Measurements from ENCODE around the gene C2orf78. TPM values are rescaled to one million over a fixed set of nuclear protein-coding genes. Genes with fewer than 3 reads are reported as not detected.

C2orf78 gene
- total and polyA plus RNA-seq, 4 donors: 0.02 TPM; not detected in 3

DNA sequence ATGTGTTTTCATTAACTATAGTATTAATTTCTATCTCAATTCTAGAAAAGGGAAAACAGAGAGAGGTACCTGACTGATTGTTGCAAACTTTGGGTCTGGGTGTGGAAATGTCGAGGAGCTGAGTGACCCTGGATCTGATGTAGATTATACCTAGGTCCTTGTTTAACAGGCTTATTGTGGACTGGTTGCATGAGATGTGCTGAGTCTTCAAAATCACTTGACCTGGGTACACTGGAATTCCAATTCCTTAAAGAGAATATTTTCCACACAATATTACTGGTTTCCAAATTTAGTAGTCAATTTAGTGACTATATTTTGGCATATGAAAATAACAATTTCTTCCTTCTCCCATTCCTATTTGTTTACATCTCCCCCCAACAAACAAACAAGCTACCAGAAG is 17.6 kb upstream of the C2orf78 start:
- H3K4me3 ChIP-seq (ENCODE audit: low read depth in 1 of 3, low read length in 3 of 3): no peak overlapping the region
- H3K36me3 ChIP-seq (ENCODE audit: control insufficient read depth in 4 of 4, insufficient read depth in 3 of 4, low read depth in 1 of 4, low read length in 3 of 4): peaks cover 8 to 53% (median 43%) of the 10 kb centered on the region in 4 donors
- H3K9ac ChIP-seq (ENCODE audit: low read depth in 1 of 2, low read length in 2 of 2): no peak overlapping the region
- no peaks in the 10 kb centered on the region for H3K4me1 ChIP-seq (ENCODE audit: control insufficient read depth in 4 of 4, insufficient read depth in 4 of 4, low read length in 3 of 4)
- no peak for TF ChIP-seq RXRA (IDR thresholded peaks at IDR 0.05)
- no peak for TF ChIP-seq SP1 (IDR thresholded peaks at IDR 0.05)
- TF ChIP-seq TAF1 (conservative IDR thresholded peaks at IDR 0.05): no peak
- TF ChIP-seq, protein P1, sequence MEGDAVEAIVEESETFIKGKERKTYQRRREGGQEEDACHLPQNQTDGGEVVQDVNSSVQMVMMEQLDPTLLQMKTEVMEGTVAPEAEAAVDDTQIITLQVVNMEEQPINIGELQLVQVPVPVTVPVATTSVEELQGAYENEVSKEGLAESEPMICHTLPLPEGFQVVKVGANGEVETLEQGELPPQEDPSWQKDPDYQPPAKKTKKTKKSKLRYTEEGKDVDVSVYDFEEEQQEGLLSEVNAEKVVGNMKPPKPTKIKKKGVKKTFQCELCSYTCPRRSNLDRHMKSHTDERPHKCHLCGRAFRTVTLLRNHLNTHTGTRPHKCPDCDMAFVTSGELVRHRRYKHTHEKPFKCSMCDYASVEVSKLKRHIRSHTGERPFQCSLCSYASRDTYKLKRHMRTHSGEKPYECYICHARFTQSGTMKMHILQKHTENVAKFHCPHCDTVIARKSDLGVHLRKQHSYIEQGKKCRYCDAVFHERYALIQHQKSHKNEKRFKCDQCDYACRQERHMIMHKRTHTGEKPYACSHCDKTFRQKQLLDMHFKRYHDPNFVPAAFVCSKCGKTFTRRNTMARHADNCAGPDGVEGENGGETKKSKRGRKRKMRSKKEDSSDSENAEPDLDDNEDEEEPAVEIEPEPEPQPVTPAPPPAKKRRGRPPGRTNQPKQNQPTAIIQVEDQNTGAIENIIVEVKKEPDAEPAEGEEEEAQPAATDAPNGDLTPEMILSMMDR (IDR thresholded peaks at IDR 0.05; ENCODE audit: low read depth, low read length, missing input control): no peak
- TF ChIP-seq HNF4G (IDR thresholded peaks at IDR 0.05): no peak
- no peak for TF ChIP-seq FOXA1 (IDR thresholded peaks at IDR 0.05)
- TF ChIP-seq RAD21 (IDR thresholded peaks at IDR 0.05): no peak
- TF ChIP-seq, protein P2, sequence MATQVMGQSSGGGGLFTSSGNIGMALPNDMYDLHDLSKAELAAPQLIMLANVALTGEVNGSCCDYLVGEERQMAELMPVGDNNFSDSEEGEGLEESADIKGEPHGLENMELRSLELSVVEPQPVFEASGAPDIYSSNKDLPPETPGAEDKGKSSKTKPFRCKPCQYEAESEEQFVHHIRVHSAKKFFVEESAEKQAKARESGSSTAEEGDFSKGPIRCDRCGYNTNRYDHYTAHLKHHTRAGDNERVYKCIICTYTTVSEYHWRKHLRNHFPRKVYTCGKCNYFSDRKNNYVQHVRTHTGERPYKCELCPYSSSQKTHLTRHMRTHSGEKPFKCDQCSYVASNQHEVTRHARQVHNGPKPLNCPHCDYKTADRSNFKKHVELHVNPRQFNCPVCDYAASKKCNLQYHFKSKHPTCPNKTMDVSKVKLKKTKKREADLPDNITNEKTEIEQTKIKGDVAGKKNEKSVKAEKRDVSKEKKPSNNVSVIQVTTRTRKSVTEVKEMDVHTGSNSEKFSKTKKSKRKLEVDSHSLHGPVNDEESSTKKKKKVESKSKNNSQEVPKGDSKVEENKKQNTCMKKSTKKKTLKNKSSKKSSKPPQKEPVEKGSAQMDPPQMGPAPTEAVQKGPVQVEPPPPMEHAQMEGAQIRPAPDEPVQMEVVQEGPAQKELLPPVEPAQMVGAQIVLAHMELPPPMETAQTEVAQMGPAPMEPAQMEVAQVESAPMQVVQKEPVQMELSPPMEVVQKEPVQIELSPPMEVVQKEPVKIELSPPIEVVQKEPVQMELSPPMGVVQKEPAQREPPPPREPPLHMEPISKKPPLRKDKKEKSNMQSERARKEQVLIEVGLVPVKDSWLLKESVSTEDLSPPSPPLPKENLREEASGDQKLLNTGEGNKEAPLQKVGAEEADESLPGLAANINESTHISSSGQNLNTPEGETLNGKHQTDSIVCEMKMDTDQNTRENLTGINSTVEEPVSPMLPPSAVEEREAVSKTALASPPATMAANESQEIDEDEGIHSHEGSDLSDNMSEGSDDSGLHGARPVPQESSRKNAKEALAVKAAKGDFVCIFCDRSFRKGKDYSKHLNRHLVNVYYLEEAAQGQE (IDR thresholded peaks at IDR 0.05): no peak
- TF ChIP-seq GABPA (IDR thresholded peaks at IDR 0.05 in 1 of 2, conservative IDR thresholded peaks at IDR 0.05 in 1 of 2): no peak
- TF ChIP-seq EGR1 (IDR thresholded peaks at IDR 0.05; ENCODE audit: low read depth in 2 of 2): no peak
- TF ChIP-seq FOXA2 (IDR thresholded peaks at IDR 0.05): no peak
- TF ChIP-seq NR2F2 (IDR thresholded peaks at IDR 0.05): no peak
- TF ChIP-seq, protein P3, sequence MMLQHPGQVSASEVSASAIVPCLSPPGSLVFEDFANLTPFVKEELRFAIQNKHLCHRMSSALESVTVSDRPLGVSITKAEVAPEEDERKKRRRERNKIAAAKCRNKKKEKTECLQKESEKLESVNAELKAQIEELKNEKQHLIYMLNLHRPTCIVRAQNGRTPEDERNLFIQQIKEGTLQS (IDR thresholded peaks at IDR 0.05): no peak
- no peak for TF ChIP-seq YY1 (IDR thresholded peaks at IDR 0.05)
- TF ChIP-seq JUND (IDR thresholded peaks at IDR 0.05): no peak
- TF ChIP-seq, protein P4, sequence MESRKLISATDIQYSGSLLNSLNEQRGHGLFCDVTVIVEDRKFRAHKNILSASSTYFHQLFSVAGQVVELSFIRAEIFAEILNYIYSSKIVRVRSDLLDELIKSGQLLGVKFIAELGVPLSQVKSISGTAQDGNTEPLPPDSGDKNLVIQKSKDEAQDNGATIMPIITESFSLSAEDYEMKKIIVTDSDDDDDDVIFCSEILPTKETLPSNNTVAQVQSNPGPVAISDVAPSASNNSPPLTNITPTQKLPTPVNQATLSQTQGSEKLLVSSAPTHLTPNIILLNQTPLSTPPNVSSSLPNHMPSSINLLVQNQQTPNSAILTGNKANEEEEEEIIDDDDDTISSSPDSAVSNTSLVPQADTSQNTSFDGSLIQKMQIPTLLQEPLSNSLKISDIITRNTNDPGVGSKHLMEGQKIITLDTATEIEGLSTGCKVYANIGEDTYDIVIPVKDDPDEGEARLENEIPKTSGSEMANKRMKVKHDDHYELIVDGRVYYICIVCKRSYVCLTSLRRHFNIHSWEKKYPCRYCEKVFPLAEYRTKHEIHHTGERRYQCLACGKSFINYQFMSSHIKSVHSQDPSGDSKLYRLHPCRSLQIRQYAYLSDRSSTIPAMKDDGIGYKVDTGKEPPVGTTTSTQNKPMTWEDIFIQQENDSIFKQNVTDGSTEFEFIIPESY (IDR thresholded peaks at IDR 0.05): no peak
- no peak for DNase-seq (ENCODE audit: low spot score)
- H3K27ac ChIP-seq (ENCODE audit: low read depth in 1 of 2, low read length in 2 of 2): no peak overlapping the region
- H3K27me3 ChIP-seq (ENCODE audit: control insufficient read depth in 4 of 4, insufficient read depth in 4 of 4, low read length in 3 of 4): no peaks in the 10 kb centered on the region
- WGBS: 95% methylated on average over 1 of the region's 1 CpG
- no peaks in the 10 kb centered on the region for H3K9me3 ChIP-seq (ENCODE audit: control insufficient read depth in 4 of 4, low read length in 3 of 4)

DNA sequence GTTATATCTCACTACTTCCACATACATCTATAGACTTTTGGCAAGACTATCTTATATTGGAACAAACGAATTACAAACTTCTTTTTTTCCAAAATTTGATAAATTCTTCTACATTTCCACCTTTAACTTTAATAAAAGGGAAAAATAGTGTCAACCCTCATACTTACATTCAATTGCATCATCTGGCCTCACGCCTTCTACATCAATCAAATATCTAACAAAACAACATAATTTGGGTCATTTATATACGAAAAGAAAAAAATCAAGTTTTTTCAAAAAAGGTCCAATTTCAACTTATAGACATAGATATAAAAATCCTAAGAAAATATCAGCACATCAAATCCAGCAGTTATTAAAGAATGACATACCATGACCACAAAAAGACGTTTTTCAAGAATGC is 17.0 kb upstream of the C2orf78 start:
- no peak overlapping the region for H3K9ac ChIP-seq (ENCODE audit: low read depth in 1 of 2, low read length in 2 of 2)
- no peaks in the 10 kb centered on the region for H3K27me3 ChIP-seq (ENCODE audit: control insufficient read depth in 4 of 4, insufficient read depth in 4 of 4, low read length in 3 of 4)
- no peak for DNase-seq (ENCODE audit: low spot score)
- 93% methylated on average over 4 of the region's 4 CpGs for WGBS
- H3K27ac ChIP-seq (ENCODE audit: low read depth in 1 of 2, low read length in 2 of 2): no peak overlapping the region
- no peaks in the 10 kb centered on the region for H3K4me1 ChIP-seq (ENCODE audit: control insufficient read depth in 4 of 4, insufficient read depth in 4 of 4, low read length in 3 of 4)
- no peaks in the 10 kb centered on the region for H3K9me3 ChIP-seq (ENCODE audit: control insufficient read depth in 4 of 4, low read length in 3 of 4)
- H3K4me3 ChIP-seq (ENCODE audit: low read depth in 1 of 3, low read length in 3 of 3): no peak overlapping the region
- peaks cover 7 to 54% (median 43%) of the 10 kb centered on the region in 4 donors for H3K36me3 ChIP-seq (ENCODE audit: control insufficient read depth in 4 of 4, insufficient read depth in 3 of 4, low read depth in 1 of 4, low read length in 3 of 4)
- TF ChIP-seq, protein P3 (IDR thresholded peaks at IDR 0.05): no peak
- TF ChIP-seq SP1 (IDR thresholded peaks at IDR 0.05): no peak
- TF ChIP-seq EGR1 (IDR thresholded peaks at IDR 0.05; ENCODE audit: low read depth in 2 of 2): no peak
- TF ChIP-seq, protein P4 (IDR thresholded peaks at IDR 0.05): no peak
- no peak for TF ChIP-seq YY1 (IDR thresholded peaks at IDR 0.05)
- TF ChIP-seq, protein P2 (IDR thresholded peaks at IDR 0.05): no peak
- TF ChIP-seq FOXA2 (IDR thresholded peaks at IDR 0.05): no peak
- TF ChIP-seq HNF4G (IDR thresholded peaks at IDR 0.05): no peak
- TF ChIP-seq GABPA (IDR thresholded peaks at IDR 0.05 in 1 of 2, conservative IDR thresholded peaks at IDR 0.05 in 1 of 2): no peak
- TF ChIP-seq RAD21 (IDR thresholded peaks at IDR 0.05): no peak
